Stimulated activated memory B cell treated with anti-CD40 and anti-IgM and Interleukin-4, amounts not matched to agents 10 μg/mL and 1 μg/mL and 100 μg/mL, for 72 hours (primary cell): Measurements from ENCODE around the gene BAZ1B.
"Not testable (repeated sequence)": the region's sequence is repeated elsewhere in the genome, so short reads cannot be mapped to it uniquely, and the experiment has no call there.

Experiments
- ATAC-seq: fragments of 150-1000 bp; cut with Tn5 transposase; 2 replicates; pipeline ENCODE4 v1.10.0; 2021
- H3K27ac Mint-ChIP-seq: one replicate; pipeline ENCODE4 v1.8.0; 2022; ENCODE audit warnings: mild to moderate bottlenecking, mixed read lengths
- H3K27me3 Mint-ChIP-seq: one replicate; pipeline ENCODE4 v1.8.0; 2022; ENCODE audit warnings: mixed read lengths
- H3K36me3 Mint-ChIP-seq: one replicate; pipeline ENCODE4 v1.8.0; 2022; ENCODE audit warnings: mixed read lengths
- H3K4me1 Mint-ChIP-seq: one replicate; pipeline ENCODE4 v1.8.0; 2022; ENCODE audit warnings: mixed read lengths
- H3K4me3 Mint-ChIP-seq: one replicate; pipeline ENCODE4 v1.8.0; 2022; ENCODE audit warnings: mild to moderate bottlenecking, moderate library complexity, mixed read lengths
- H3K9me3 Mint-ChIP-seq: one replicate; pipeline ENCODE4 v1.8.0; 2022; ENCODE audit warnings: mixed read lengths

Gene BAZ1B

DNA sequence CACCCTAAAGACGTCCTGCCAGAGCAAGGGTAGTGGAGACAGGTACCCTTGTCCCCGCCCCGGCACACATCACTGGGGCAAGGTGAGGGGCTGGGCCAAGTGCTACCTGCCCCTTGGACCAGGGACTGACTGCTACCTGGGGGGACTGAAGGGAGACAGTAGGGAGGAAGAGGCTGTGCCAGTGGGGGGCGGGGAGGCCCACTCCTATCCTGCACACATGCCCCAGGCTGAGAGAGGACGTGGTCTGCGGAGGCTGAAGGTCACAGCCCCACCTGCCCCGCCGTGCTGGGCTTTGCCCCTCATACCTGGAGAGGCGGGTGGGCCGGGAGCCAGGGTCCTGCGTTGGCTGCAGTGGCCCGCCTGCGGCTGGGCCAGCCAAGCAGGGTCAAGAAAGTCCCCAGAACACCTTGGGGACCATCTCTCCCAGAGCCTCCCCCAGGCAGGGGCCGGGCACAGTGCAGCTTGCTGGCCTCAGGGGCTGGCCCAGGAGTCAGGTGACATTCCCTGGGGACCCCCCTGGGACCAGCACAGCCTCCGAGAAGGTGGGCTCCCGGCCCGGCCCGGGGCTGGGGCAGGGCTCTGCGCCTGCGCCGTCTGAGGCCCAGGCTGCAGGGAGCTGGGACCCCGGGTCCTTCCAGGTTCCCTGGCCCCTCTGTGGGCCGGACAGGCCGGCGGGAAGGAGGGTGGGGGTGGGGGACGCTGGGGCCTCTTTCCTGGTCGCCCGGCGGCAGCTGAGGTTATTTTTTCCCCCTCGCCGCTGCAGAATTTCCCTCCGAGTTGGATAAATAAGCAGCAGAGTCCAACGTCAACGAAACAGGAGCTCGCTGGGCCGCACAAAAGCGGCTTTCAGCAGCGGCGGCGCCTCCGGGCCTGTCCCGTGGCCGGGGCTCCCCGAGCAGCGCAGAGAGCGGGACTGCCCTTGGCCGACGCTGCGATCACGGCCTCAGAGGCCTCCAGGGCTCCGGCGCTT lies 98.3 kb downstream of the BAZ1B start:
- Mint-ChIP-seq H3K9me3 (no peaks in the 10 kb centered on the region), H3K27ac (peak overlapping the region; percentile 13), H3K4me1 (peaks cover 13% of the 10 kb centered on the region), H3K36me3 (no peaks in the 10 kb centered on the region), H3K27me3 (peaks cover 37% of the 10 kb centered on the region), H3K4me3 (peak overlapping the region; percentile 67)
- ATAC-seq, result peak; percentile 83

DNA sequence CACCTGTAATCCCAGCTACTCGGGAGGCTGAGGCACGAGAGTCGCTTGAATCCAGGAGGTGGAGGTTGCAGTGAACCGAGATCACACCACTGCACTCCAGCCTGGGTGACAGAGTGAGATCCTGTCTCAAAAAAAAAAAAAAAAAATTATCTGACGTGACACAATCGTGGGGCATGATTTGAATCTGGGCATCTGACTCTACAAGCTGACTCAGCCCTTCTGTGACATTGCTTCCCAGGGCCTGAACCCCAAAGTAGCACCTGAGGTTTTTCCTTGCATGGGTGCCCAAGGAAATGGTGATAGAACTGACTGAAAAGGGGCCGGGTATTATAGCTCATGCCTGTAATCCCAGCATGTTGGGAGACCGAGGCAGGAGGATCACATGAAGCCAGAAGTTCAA lies 101.5 kb downstream of the BAZ1B start:
- not testable (repeated sequence) for H3K9me3 Mint-ChIP-seq, H3K4me3 Mint-ChIP-seq, H3K36me3 Mint-ChIP-seq, H3K27ac Mint-ChIP-seq, ATAC-seq
- Mint-ChIP-seq H3K4me1 (peaks cover 13% of the 10 kb centered on the region), H3K27me3 (peaks cover 37% of the 10 kb centered on the region)

DNA sequence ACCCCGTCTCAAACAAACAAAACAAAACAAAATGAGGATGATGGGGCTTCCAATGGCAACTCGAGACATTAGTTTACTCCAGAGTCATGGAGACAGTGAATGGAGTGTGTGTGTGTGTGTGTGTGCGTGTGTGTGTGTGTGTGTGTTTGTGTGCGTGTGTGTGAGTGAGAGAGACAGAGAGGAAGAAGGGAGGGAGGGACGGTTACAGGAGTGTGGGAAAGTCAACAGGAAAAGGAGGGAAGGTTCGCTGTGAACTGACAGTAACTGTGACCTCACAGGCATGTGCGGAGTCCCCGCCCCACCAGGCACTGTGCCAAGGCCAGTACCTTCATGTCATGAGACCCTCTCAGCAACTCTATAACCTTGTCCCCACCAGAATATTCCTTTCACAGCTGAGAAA lies 102.1 kb downstream of the BAZ1B start:
- H3K4me3 Mint-ChIP-seq, H3K9me3 Mint-ChIP-seq, ATAC-seq, H3K36me3 Mint-ChIP-seq, H3K27ac Mint-ChIP-seq: not testable (repeated sequence)
- Mint-ChIP-seq H3K4me1 (peaks cover 13% of the 10 kb centered on the region), H3K27me3 (peaks cover 31% of the 10 kb centered on the region)

DNA sequence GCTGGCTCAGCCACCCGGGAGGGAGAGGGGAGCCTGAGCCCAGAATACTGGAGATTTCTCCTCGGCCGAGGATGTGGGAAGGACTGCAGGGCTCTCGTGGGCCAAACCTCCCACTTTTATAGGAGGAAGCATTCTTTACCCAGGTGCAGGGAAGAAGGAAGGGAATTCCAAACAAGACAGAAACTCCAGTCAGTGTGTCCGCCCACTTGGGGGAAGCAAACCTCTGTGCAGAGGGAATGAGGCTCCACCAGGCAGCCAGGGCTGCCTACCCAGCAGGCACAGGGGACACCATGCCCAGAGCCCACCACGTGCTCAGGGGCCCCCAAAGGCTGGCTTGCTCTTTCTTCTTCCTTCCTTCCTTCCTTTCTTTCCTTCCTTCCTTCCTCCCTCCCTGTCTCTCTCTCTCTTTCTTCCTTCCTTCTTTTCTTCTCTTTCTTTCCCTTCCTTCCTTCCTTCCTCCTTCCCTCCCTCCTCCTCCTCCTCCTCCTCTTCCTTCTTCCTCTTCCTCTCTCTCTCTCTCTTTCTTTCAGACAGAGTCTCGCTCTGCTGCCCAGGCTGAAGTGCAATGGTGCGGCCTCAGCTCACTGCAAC lies 103.9 kb downstream of the BAZ1B start:
- H3K27me3 Mint-ChIP-seq, result peaks cover 17% of the 10 kb centered on the region
- H3K36me3 Mint-ChIP-seq, result no peaks in the 10 kb centered on the region
- H3K4me3 Mint-ChIP-seq, result no peak overlapping the region
- H3K4me1 Mint-ChIP-seq, result peaks cover 1% of the 10 kb centered on the region
- ATAC-seq, result no peak
- no peaks in the 10 kb centered on the region for H3K9me3 Mint-ChIP-seq
- no peak overlapping the region for H3K27ac Mint-ChIP-seq

DNA sequence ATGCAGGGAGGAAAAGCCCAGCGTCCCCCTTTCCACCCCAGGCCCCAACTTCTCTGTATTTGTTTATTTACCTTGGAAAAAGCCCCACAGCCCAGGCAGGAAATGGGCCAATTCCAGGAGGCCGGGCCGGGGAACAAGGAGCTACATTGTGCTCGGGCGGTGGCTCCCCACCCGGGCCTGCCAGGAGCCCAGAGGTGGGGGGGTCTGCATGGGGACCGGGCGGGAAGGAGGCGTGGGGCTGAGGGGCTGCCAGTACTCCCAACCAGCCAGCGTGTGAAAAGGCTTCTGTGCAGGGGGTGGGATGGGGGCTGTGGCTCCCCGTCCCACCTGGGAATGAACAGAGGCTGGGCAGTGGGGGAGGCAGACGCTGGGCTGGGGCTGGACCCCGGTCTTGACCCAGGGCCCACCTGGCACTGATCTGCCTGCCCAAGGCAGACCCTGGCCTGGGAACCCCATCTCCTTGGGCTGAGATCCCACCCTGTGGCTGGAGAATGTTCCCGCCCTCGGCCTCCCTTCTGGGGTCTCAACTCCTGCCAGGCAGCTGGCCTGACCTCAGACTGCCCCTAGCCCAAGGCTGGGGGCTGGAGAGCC lies 111.5 kb downstream of the BAZ1B start:
- not testable (repeated sequence) for H3K9me3 Mint-ChIP-seq, H3K36me3 Mint-ChIP-seq, H3K4me1 Mint-ChIP-seq, H3K27ac Mint-ChIP-seq, H3K4me3 Mint-ChIP-seq, H3K27me3 Mint-ChIP-seq
- peak; percentile 55 for ATAC-seq

DNA sequence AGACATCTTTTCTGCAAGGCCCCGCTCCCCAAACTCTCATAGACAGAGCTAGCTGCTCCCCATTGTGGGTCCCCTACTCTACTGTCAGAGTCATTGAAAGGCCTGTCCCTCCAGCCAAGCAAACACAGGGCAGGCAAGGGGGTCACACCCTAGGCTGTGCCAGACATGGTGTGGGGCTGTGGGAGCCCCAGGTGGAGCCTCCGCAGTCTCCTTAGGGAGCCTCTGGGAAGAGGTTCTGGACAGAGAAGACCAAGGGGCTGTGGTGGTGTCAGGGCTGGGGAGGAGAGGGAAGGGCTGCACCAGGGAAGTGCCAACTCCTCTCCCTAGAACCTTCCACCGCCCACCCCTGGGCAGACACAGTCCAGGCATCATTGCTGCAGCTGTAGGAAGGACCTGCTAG lies 117.2 kb downstream of the BAZ1B start:
- not testable (repeated sequence) for H3K27ac Mint-ChIP-seq, H3K4me1 Mint-ChIP-seq

DNA sequence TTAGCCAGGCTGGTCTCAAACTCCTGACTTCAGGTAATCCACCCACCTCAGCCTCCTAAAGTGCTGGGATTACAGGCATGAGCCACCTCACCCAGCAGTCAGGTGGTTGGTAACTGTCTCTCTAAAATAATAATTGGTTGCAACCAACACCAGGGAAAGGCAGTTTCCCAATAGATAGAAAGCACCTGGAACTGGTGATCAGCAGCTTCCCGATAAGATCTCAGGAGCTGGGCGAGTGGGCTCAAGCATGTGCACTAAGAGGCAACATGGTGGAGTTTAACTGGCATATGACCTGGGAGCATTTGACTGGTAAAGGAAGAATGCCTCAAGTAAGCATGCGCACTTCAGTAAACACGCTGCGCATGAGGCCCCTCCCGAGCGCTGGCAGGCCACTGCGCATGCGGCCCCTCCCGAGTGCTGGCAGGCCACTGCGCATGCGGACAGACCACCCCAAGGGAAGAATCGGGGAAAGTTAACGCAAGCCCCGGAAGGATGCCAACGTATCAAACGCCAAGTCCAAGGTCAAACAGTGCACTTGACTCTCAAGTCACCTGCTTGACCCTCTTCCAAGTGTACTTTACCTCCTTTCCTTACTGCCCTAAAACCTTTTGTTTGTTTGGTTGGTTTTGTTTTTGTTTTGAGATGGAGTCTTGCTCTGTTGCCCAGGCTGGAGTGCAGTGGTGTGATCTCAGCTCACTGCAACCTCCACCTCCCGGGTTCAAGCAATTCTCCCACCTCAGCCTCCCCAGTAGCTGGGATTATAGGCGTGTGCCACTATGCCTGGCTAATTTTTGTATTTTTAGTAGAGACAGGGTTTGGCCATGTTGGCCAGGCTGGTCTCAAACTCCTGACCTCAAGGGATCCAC lies 122.7 kb downstream of the BAZ1B start:
- H3K36me3 Mint-ChIP-seq, H3K4me1 Mint-ChIP-seq, H3K9me3 Mint-ChIP-seq: not testable (repeated sequence)
- ATAC-seq, result peak; percentile 78
- peaks cover 39% of the 10 kb centered on the region for H3K27me3 Mint-ChIP-seq
- H3K4me3 Mint-ChIP-seq, result peak overlapping the region; percentile 60
- peak overlapping the region; percentile 46 for H3K27ac Mint-ChIP-seq

More for the DNA sequence above, 117.2 kb downstream of the BAZ1B start:
- H3K36me3 Mint-ChIP-seq, H3K4me3 Mint-ChIP-seq, ATAC-seq, H3K9me3 Mint-ChIP-seq: not testable (repeated sequence)
- peaks cover 13% of the 10 kb centered on the region for H3K27me3 Mint-ChIP-seq

DNA sequence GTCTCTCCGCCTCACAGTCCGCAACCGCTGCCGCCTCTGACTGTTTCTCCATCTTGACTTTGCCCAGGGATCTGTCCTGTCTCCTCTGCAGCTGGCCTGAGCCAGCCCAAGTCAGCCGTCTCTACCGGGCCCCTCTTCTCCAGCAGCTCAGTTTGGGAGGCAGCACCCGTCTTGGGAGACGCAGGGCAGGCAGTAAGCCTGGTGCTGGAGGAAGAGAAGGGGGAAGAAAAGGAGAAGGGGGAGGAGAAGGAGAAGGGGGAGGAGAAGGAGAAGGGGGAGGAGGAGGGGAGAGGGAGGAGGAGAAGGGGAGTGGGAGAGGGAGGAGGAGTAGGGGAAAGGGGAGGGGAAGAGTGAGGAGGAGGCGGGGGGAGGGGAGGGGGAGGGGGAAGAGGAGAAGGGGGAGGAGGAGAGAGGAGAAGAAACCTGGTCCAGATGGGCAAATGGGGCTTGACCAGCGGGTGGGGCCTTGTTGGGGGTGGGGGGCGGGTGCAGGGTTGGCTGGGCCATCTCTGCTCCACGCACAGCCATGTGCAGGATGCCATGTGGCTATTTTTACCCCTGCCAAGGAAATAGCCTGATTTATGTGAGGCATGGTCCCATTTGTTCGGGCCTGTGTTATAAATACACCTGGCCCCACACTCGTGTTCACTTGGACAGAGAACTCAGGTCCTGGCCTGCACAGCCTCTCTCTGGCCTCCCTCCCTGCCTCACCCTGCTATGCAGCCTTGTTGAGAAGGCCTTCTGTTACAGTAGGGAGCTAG lies 124.4 kb downstream of the BAZ1B start:
- ATAC-seq, result no peak

DNA sequence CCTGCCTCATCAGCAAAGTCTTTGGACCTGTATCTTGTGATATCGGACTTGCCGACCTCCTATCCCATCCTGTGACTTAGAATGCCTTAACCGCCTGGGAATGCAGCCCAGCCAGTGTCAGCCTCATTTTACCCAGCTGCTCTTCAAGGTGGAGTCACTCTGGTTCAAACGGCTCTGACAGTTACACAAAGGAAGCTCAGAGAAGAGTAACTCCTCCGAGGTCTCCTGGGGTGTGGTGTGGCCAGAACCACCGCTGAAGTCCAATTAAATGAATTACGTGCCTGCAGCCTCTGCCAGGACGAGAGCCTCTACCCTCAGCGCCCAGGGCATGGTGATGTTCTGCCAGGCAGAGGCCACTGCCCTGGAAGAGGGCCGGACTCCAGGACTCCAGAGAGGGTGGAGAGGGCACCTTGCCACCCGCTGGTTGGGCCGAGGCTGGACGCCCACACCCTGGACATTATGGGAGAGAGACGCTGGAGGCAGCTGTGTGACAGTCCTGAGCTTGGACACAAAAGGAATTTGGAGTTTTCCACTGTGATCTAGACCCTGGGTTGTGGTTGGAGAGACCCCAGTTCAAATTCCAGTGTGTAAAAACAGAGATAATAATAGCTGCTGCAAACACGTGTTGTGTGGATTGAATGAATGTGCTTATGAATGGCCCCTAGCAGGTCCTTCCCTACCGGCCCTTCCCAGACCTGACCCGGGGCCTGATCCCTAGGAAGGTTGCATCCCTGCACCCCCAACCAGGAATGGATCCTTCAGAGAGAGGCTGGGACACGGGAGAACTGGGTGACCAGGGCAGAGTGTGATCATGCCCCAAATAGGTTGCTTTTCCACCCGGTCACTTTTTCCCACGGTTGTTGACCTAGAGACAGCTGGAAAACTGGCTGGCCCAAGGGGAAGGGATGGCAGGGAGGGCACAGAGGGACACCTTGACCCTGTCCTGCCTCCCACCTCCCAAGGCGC lies 126.3 kb downstream of the BAZ1B start:
- no peaks in the 10 kb centered on the region for H3K36me3 Mint-ChIP-seq
- H3K9me3 Mint-ChIP-seq, result no peaks in the 10 kb centered on the region
- no peak overlapping the region for H3K27ac Mint-ChIP-seq
- peak; percentile 16 for ATAC-seq
- H3K4me3 Mint-ChIP-seq, result no peak overlapping the region
- H3K4me1 Mint-ChIP-seq, result no peaks in the 10 kb centered on the region
- peaks cover 39% of the 10 kb centered on the region for H3K27me3 Mint-ChIP-seq

More for the DNA sequence above, 124.4 kb downstream of the BAZ1B start:
- Mint-ChIP-seq H3K27me3 (peaks cover 39% of the 10 kb centered on the region), H3K36me3 (no peaks in the 10 kb centered on the region), H3K4me1 (no peaks in the 10 kb centered on the region), H3K4me3 (no peak overlapping the region), H3K27ac (no peak overlapping the region), H3K9me3 (no peaks in the 10 kb centered on the region)

DNA sequence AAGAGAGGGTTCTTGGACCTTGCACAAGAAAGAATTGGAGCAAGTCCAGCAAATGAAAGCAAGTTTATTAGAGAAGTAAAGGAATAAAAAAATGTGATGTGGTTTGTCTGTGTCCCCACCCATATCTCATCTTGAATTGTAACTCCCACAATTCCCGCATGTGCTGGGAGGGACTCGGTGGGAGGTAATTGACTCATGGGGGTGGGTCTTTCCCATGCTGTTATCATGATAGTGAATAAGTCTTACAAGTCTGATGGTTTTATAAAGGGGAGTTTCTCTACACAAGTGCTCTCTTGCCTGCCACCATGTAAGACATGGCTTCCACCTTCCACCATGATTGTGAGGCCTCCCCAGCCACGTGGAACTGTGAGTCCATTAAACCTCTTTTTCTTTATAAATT lies 127.7 kb downstream of the BAZ1B start:
- Mint-ChIP-seq H3K36me3 (no peaks in the 10 kb centered on the region), H3K4me3 (no peak overlapping the region), H3K4me1 (no peaks in the 10 kb centered on the region), H3K27me3 (peaks cover 31% of the 10 kb centered on the region), H3K27ac (no peak overlapping the region), H3K9me3 (peaks cover 3% of the 10 kb centered on the region)
- no peak for ATAC-seq

DNA sequence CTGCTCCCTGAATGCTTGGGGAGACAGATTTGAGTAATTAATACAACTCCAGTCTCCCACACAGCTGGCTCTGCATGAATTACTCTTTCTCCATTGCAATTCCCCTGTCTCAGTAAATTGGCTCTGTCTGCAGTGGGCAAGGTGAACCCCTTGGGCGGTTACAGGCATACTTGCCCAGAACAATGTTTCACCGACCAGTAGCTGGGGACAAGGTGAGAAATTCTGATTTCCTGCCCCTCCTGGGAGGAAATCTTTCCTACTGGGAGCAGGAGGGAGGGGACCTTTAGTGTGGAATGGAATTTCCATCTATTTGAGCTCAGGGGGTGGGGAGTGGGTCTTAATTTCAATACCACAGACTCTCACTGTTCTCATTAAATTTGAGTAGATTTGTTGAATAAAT lies 130.7 kb downstream of the BAZ1B start:
- Mint-ChIP-seq H3K27me3 (peaks cover 11% of the 10 kb centered on the region), H3K36me3 (peaks cover 6% of the 10 kb centered on the region), H3K9me3 (peaks cover 15% of the 10 kb centered on the region), H3K4me1 (no peaks in the 10 kb centered on the region), H3K4me3 (no peak overlapping the region), H3K27ac (no peak overlapping the region)
- no peak for ATAC-seq
